Esophagus squamous epithelium (tissue), 5 donors: Measurements from ENCODE around the gene PAPPA. TPM values are rescaled to one million over a fixed set of nuclear protein-coding genes. Genes with fewer than 3 reads are reported as not detected.

Experiments
- DNase-seq: peaks from one replicate; lab custom pipeline; 2025; lab: John Stamatoyannopoulos, UW
- H3K27ac ChIP-seq, 4 donors: fragments of 200-600 bp; sonication (generic); one replicate each; pipeline ENCODE4 v1.5.1; 2016 to 2019; ENCODE audit warnings: mild to moderate bottlenecking in 1 of 4
- H3K27me3 ChIP-seq, 4 donors: fragments of 200-600 bp; sonication (generic); 1 replicate in 3 of 4; 2 replicates in 1 of 4; pipeline versions ENCODE4 v1.5.1 to v1.6.0; 2017 to 2021; ENCODE audit warnings: antibody characterized with exemption in 1 of 4
- H3K36me3 ChIP-seq, 3 donors: fragments of 200-600 bp; sonication (generic); one replicate each; pipeline ENCODE4 v1.5.1; 2016 to 2019
- H3K4me1 ChIP-seq, 3 donors: fragments of 200-600 bp; sonication (generic); one replicate each; pipeline ENCODE4 v1.5.1; 2017 to 2019
- H3K4me3 ChIP-seq, 4 donors: fragments of 200-600 bp; sonication (generic); 1 replicate in 3 of 4; 2 replicates in 1 of 4; pipeline ENCODE4 v1.5.1; 2016 to 2019; ENCODE audit warnings: mild to moderate bottlenecking in 2 of 4, moderate library complexity in 1 of 4
- H3K9me3 ChIP-seq, 3 donors: fragments of 200-600 bp; sonication (generic); one replicate each; pipeline ENCODE4 v1.5.1; 2016 to 2019
- CTCF ChIP-seq, 6 experiments: fragments of 450-650 bp in 4 of 6; fragments of 200-600 bp in 2 of 6; sonication (generic) in 2 of 6; IDR thresholded peaks; one replicate each; pipeline ENCODE4 v1.5.1; 2016 to 2019; ENCODE audit warnings: antibody characterized with exemption in 6 of 6, mild to moderate bottlenecking in 4 of 6, moderate library complexity in 4 of 6
- POLR2A ChIP-seq, 4 donors: fragments of 450-650 bp; IDR thresholded peaks; one replicate each; pipeline ENCODE4 v1.6.1; 2017; ENCODE audit warnings: antibody characterized with exemption in 4 of 4, mild to moderate bottlenecking in 4 of 4, moderate library complexity in 3 of 4
- whole genome bisulfite sequencing, 2 donors: methylation state at CpG; one replicate each; pipeline ENCODE4 v1.1.5; 2018; 5-methylcytosine and 5-hydroxymethylcytosine counted together
- intact Hi-C: fragments of 100-400 bp; cut with DNase I; formaldehyde crosslinking; loops from one replicate; pipeline ENCODE4 v1.15.0; 2022
- total RNA-seq, 4 donors: library from RNA; depleted of rRNA; stranded (reverse); fragments of >200 nt; gene quantifications; one replicate each; pipeline ENCODE4 v1.1.0, GENCODE V29; 2016
- donor health status: DM: yes; HTN: yes; CAD: no.

The PAPPA gene
- 10 to 100 TPM in 2 of 4 donors, 1 to 10 TPM in 2; 8.3 to 13.7 (median 11.4) TPM for total RNA-seq

DNA sequence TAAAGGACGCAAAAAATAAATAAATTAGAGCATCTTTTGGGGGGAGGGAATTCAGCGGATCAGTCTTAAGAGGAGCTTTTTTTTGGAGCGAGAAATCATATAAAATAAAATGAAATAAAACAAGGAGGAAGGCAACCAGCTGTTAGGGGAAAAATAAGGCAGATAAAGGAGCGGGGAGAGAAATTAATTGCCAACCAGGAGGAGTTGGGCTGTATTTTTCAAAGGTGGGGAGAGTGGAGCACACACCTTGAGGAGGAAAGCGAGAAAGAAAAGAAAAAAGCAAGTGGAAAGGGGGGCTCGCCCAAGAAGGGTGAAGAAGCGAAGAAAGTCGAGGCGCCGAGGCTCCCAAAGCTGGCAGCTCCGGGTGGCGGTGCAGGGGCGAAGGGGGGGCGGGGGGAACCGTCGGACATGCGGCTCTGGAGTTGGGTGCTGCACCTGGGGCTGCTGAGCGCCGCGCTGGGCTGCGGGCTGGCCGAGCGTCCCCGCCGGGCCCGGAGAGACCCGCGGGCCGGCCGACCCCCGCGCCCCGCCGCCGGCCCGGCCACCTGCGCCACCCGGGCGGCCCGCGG lies at the start of gene PAPPA:
Gene PAPPA (plus strand): TSS at position 27 of the 569 bp plus-strand sequence. CDS start 382 bp downstream, at position 409.
- H3K9me3 ChIP-seq, result no peaks in the 10 kb centered on the region
- DNase-seq, result no peak
- H3K36me3 ChIP-seq, result no peaks in the 10 kb centered on the region
- peak within 1 kb of the TSS; percentile 44 to 83 (median 54) for H3K4me3 ChIP-seq
- 2 to 3% methylated on average over 10 to 24 of the region's 41 CpGs for WGBS, 2 donors
- H3K27ac ChIP-seq, result peak within 1 kb of the TSS; percentile 77 to 87 (median 84)
- peaks cover 6 to 57% (median 8%) of the 10 kb centered on the region in 3 donors for H3K4me1 ChIP-seq
- H3K27me3 ChIP-seq, result peaks cover 0 to 85% (median 0%) of the 10 kb centered on the region in 4 donors
- intact Hi-C loops, result loop anchor here (10.0 kb wide), 1 partner anchor 421 kb away; no protein-coding TSS in a partner anchor
- TF ChIP-seq CTCF (IDR thresholded peaks at IDR 0.05), result no peak
- no peak for TF ChIP-seq POLR2A (IDR thresholded peaks at IDR 0.05)

DNA sequence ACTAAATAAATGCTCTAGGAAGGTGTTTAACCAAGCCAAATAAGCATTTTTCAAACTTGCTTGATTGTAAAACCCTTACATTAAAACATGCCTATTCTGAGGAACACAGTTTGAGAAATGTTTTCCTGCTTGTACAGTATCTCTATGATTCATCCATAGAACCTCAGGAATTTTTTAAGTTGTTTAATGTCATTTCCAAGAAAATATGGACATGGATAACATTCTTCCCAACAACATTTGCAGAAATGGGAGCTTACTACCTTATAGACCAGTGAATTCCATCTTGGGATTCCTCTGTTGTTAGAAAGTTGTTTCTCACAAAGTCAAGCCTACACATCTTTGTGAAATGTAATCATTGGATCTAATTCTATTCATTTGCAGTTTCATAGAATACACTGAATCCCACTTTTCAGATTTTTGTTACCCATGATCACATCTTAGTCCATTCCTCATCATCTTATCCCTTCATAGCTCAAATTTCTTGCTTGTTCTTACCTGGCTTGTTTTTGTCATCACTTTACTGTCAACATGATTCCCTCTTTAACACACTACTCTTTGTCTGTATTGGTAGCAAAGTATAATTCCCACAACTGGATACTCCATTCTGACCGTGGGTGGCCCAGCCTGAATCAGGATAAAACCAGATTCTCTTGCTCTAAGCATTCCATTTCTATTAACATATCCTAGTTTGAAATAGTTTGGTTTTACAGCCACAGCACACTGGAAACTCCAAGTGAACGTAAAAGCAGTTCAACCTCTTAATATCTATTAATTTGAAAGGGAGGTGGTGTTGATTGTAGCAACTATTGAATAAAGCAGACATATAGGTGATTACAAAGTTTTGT lies 49.4 kb upstream of the PAPPA start:
- DNase-seq, result no peak
- intact Hi-C loops, result no loop called here
- H3K36me3 ChIP-seq, result no peaks in the 10 kb centered on the region
- TF ChIP-seq POLR2A (IDR thresholded peaks at IDR 0.05) (no peak), CTCF (IDR thresholded peaks at IDR 0.05) (no peak)
- H3K9me3 ChIP-seq, result no peaks in the 10 kb centered on the region
- H3K4me3 ChIP-seq, result no peak overlapping the region
- no peaks in the 10 kb centered on the region for H3K27me3 ChIP-seq
- no peak overlapping the region for H3K27ac ChIP-seq
- peaks cover 0 to 27% (median 3%) of the 10 kb centered on the region in 3 donors for H3K4me1 ChIP-seq
- WGBS, 2 donors, result 64 to 69% methylated on average over 2 of the region's 2 CpGs

DNA sequence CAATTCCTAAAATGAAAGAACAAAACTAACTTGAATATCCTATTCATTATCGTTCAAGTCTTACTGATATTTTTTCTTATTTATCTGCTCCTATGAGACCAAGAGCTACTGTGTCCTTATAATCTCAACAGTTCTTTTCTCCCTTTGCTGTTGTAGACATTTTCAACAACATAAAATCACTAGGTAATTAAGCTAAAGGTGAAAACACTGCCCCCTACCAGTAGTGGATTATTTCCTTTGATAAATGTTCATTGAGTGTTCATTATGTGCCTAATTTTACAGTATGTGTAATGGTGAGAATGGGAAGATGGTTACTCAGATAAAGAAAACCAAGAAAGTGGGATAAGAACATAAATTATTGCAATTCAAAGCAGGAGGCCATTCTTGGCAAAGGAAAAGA lies 41.4 kb upstream of the PAPPA start:
- Histone ChIP-seq H3K27me3 (no peaks in the 10 kb centered on the region), H3K36me3 (no peaks in the 10 kb centered on the region), H3K4me3 (no peak overlapping the region), H3K4me1 (no peaks in the 10 kb centered on the region), H3K27ac (no peak overlapping the region), H3K9me3 (no peaks in the 10 kb centered on the region)
- 94 to 97% methylated on average over 1 of the region's 1 CpG for WGBS, 2 donors
- no peak for DNase-seq
- TF ChIP-seq POLR2A (IDR thresholded peaks at IDR 0.05), result no peak
- TF ChIP-seq CTCF (IDR thresholded peaks at IDR 0.05), result peak in 2 of 6 experiments; percentile 8 to 47
- intact Hi-C loops, result no loop called here

GRCh38 chr9:116115761-116116353 lies 37.7 kb upstream of the PAPPA start:
- H3K9me3 ChIP-seq, result no peaks in the 10 kb centered on the region
- WGBS, 2 donors, result 33 to 47% methylated on average over 6 of the region's 6 CpGs
- H3K4me3 ChIP-seq, result no peak overlapping the region
- no peaks in the 10 kb centered on the region for H3K27me3 ChIP-seq
- no peaks in the 10 kb centered on the region for H3K4me1 ChIP-seq
- H3K36me3 ChIP-seq, result no peaks in the 10 kb centered on the region
- intact Hi-C loops, result no loop called here
- no peak for DNase-seq
- H3K27ac ChIP-seq, result no peak overlapping the region
- TF ChIP-seq CTCF (IDR thresholded peaks at IDR 0.05) (no peak), POLR2A (IDR thresholded peaks at IDR 0.05) (no peak)

- intact Hi-C loops, result no loop called here
- Histone ChIP-seq H3K27ac (no peak overlapping the region), H3K4me1 (no peaks in the 10 kb centered on the region), H3K9me3 (no peaks in the 10 kb centered on the region), H3K4me3 (no peak overlapping the region), H3K36me3 (no peaks in the 10 kb centered on the region), H3K27me3 (no peaks in the 10 kb centered on the region)
- TF ChIP-seq CTCF (IDR thresholded peaks at IDR 0.05) (no peak), POLR2A (IDR thresholded peaks at IDR 0.05) (no peak)
- DNase-seq, result no peak
Observed at GRCh38 chr9:116116393-116116792, 37.2 kb upstream of the PAPPA start.
